ENCODE data around the gene TBCEL.

DNA sequence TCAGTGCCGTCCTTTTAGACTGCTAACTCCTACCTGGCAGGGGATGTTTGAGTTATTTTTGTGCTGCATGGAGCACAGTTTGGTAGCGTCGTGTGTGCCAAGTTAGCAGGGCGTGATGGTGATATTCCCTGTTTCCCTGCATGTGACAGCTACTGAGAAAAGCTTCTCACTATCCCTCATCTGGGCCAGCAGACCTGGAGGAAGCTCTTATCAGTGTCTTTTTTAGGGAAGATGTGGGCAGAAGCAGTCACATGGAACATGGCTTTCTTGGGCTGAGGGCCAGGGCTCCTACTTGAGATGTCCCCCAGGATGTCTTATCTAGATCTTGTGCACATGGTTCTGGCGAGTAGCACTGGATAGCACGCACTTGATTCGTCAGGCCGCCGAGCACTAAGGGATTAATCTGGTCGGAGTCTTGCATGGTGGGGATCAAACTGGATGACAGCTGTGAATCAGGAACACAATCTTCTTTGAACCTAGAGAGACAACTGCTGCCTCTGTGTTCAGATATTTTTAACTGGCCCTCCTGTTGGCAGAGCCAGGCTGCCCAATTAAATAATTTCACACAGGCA is 110.9 kb downstream of the TBCEL start:
- TF ChIP-seq, protein P1, sequence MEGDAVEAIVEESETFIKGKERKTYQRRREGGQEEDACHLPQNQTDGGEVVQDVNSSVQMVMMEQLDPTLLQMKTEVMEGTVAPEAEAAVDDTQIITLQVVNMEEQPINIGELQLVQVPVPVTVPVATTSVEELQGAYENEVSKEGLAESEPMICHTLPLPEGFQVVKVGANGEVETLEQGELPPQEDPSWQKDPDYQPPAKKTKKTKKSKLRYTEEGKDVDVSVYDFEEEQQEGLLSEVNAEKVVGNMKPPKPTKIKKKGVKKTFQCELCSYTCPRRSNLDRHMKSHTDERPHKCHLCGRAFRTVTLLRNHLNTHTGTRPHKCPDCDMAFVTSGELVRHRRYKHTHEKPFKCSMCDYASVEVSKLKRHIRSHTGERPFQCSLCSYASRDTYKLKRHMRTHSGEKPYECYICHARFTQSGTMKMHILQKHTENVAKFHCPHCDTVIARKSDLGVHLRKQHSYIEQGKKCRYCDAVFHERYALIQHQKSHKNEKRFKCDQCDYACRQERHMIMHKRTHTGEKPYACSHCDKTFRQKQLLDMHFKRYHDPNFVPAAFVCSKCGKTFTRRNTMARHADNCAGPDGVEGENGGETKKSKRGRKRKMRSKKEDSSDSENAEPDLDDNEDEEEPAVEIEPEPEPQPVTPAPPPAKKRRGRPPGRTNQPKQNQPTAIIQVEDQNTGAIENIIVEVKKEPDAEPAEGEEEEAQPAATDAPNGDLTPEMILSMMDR (IDR thresholded peaks at IDR 0.05): no peak
- TF ChIP-seq, protein P2, sequence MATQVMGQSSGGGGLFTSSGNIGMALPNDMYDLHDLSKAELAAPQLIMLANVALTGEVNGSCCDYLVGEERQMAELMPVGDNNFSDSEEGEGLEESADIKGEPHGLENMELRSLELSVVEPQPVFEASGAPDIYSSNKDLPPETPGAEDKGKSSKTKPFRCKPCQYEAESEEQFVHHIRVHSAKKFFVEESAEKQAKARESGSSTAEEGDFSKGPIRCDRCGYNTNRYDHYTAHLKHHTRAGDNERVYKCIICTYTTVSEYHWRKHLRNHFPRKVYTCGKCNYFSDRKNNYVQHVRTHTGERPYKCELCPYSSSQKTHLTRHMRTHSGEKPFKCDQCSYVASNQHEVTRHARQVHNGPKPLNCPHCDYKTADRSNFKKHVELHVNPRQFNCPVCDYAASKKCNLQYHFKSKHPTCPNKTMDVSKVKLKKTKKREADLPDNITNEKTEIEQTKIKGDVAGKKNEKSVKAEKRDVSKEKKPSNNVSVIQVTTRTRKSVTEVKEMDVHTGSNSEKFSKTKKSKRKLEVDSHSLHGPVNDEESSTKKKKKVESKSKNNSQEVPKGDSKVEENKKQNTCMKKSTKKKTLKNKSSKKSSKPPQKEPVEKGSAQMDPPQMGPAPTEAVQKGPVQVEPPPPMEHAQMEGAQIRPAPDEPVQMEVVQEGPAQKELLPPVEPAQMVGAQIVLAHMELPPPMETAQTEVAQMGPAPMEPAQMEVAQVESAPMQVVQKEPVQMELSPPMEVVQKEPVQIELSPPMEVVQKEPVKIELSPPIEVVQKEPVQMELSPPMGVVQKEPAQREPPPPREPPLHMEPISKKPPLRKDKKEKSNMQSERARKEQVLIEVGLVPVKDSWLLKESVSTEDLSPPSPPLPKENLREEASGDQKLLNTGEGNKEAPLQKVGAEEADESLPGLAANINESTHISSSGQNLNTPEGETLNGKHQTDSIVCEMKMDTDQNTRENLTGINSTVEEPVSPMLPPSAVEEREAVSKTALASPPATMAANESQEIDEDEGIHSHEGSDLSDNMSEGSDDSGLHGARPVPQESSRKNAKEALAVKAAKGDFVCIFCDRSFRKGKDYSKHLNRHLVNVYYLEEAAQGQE (IDR thresholded peaks at IDR 0.05; ENCODE audit: insufficient read depth in 1 of 2, low read depth in 2 of 2, low read length in 1 of 2): no peak

All from Panc1 (cell line).